MM.1S (cell line): ENCODE data around the gene NPNT.

Source experiments
- EZH2phosphoT487 ChIP-seq: fragments of 300-600 bp; sonication (generic); IDR thresholded peaks from 2 replicates; pipeline ENCODE4 v1.6.1; 2018; ENCODE audit warnings: antibody characterized with exemption, low read length
- TF ChIP-seq, protein P1 (sequence below): fragments of 300-600 bp; sonication (generic); IDR thresholded peaks from 2 replicates; pipeline ENCODE4 v1.5.1; 2016; ENCODE audit warnings: antibody characterized with exemption, low read length, mixed read lengths

DNA sequence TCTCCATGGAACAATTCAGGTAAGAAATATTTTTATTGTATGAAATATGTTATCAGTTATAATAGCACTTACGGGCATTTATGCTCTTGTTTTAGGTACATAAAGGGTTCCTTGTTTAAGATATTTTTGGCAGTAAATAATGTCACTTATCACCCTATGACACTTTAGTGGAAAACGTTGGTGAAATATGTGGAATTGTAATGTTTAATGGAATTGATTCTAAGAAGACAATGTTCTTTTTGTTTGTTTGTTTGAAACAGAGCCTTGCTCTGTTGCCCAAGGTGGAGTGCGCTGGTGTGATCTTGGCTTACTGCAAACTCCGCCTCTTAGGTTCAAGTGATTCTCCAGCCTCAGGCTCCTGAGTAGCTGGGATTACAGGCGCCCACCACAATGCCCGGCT lies 17.4 kb downstream of the NPNT start:
- TF ChIP-seq, protein P1, sequence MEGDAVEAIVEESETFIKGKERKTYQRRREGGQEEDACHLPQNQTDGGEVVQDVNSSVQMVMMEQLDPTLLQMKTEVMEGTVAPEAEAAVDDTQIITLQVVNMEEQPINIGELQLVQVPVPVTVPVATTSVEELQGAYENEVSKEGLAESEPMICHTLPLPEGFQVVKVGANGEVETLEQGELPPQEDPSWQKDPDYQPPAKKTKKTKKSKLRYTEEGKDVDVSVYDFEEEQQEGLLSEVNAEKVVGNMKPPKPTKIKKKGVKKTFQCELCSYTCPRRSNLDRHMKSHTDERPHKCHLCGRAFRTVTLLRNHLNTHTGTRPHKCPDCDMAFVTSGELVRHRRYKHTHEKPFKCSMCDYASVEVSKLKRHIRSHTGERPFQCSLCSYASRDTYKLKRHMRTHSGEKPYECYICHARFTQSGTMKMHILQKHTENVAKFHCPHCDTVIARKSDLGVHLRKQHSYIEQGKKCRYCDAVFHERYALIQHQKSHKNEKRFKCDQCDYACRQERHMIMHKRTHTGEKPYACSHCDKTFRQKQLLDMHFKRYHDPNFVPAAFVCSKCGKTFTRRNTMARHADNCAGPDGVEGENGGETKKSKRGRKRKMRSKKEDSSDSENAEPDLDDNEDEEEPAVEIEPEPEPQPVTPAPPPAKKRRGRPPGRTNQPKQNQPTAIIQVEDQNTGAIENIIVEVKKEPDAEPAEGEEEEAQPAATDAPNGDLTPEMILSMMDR = no peak
- TF ChIP-seq EZH2phosphoT487 = no peak
